ENCODE data around the gene PTPRJ. TPM values are rescaled to one million over a fixed set of nuclear protein-coding genes. Genes with fewer than 3 reads are reported as not detected.

Gene PTPRJ
- total and polyA plus RNA-seq, 9 of the 15 experiments (the other 6 are each of a cell fraction or from before 2014, with no cell fraction given), result 0.56 to 10.7 (median 4.8) TPM

DNA sequence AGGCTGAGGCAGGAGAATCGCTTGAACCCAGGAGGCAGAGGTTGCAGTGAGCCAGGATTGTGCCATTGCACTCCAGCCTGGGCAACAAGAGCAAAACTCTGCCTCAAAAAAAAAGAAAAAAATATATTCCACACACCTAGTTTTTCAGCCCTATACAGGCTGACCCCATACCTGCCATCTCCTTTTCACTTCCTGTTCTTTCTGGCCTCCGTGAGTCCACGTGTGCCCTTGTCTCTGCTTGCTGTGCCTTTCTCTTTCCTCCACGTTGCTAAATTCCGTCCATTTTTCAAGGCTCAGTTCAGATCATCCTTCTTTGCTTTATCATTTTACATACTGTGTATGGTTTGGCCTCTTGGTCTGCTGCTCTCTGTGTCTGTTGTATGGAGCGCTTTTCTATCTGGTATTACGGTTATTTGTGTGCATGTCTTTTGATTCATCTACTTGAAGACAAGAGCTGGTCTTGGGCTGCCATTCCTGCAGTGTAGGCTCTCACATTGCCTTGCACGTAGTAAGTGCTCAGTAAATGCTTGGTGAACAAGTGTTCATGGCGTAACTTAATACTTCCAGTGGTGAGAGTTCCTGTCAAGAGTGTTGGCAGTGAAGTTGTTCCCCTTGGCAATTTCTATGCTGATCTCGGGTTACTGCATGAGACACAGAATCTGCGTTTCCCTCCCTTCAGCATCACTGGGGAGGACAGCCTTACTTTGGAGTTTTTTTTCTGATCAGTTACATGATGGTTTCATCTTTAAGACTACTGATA lies 57.5 kb downstream of the PTPRJ start (continued):
- TF ChIP-seq, protein P1, sequence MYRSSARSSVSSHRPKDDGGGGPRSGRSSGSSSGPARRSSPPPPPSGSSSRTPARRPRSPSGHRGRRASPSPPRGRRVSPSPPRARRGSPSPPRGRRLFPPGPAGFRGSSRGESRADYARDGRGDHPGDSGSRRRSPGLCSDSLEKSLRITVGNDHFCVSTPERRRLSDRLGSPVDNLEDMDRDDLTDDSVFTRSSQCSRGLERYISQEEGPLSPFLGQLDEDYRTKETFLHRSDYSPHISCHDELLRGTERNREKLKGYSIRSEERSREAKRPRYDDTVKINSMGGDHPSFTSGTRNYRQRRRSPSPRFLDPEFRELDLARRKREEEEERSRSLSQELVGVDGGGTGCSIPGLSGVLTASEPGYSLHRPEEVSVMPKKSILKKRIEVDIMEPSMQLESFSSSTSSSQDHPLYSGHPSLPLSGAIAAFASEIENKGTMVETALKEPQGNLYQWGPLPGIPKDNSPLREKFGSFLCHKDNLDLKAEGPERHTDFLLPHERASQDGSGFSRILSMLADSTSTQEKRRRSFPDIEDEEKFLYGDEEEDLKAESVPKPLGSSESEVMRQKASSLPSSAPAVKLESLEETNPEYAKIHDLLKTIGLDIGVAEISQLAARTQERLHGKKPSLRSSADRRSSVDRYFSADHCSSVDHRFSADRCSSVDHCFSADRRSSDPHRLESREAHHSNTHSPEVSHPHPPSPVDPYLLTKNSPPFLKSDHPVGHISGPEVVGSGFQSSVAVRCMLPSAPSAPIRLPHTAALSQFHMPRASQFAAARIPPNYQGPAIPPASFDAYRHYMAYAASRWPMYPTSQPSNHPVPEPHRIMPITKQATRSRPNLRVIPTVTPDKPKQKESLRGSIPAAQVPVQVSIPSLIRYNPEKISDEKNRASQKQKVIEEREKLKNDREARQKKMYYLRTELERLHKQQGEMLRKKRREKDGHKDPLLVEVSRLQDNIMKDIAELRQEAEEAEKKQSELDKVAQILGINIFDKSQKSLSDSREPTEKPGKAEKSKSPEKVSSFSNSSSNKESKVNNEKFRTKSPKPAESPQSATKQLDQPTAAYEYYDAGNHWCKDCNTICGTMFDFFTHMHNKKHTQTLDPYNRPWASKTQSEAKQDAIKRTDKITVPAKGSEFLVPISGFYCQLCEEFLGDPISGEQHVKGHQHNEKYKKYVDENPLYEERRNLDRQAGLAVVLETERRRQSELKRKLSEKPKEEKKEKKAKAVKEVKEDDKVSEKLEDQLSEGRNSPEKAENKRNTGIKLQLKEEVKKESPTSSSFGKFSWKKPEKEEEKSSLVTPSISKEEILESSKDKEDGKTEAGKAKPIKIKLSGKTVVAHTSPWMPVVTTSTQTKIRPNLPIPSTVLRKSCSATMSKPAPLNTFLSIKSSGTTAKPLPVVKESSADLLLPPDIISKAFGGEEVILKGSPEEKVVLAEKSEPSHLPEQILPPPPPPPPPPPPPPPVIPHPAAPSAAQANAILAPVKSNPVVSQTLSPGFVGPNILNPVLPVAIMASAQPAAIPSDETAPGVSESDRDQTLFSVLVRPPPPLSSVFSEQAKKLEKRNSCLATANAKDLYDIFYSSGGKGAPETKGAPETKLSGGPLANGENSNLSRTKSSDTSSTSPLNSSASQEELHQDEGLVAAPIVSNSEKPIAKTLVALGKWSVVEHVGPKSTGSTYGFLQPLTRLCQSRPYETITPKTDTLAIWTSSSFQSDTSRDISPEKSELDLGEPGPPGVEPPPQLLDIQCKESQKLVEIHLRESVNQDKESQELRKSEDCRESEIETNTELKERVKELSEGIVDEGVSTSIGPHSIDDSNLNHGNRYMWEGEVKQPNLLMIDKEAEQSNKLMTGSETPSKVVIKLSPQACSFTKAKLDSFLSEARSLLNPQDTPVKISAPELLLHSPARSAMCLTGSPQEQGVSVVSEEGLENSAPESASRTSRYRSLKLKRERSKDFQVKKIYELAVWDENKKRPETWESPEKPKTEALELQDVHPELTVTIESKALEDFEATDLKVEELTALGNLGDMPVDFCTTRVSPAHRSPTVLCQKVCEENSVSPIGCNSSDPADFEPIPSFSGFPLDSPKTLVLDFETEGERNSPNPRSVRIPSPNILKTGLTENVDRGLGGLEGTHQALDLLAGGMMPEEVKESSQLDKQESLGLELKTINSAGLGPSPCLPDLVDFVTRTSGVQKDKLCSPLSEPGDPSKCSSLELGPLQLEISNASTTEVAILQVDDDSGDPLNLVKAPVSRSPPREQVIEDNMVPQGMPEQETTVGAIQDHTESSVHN (IDR thresholded peaks at IDR 0.05; ENCODE audit: borderline replicate concordance in 1 of 2, low read depth in 1 of 2), result no peak
- no peak for TF ChIP-seq CSDE1 (IDR thresholded peaks at IDR 0.05)
- TF ChIP-seq EP400 (IDR thresholded peaks at IDR 0.05), result no peak
- TF ChIP-seq, protein P2, sequence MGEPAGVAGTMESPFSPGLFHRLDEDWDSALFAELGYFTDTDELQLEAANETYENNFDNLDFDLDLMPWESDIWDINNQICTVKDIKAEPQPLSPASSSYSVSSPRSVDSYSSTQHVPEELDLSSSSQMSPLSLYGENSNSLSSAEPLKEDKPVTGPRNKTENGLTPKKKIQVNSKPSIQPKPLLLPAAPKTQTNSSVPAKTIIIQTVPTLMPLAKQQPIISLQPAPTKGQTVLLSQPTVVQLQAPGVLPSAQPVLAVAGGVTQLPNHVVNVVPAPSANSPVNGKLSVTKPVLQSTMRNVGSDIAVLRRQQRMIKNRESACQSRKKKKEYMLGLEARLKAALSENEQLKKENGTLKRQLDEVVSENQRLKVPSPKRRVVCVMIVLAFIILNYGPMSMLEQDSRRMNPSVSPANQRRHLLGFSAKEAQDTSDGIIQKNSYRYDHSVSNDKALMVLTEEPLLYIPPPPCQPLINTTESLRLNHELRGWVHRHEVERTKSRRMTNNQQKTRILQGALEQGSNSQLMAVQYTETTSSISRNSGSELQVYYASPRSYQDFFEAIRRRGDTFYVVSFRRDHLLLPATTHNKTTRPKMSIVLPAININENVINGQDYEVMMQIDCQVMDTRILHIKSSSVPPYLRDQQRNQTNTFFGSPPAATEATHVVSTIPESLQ (CRISPR knock-in tag; IDR thresholded peaks at IDR 0.05), result no peak

All from K562 (cell line).